Measurements from ENCODE around the gene LCK. TPM values are rescaled to one million over a fixed set of nuclear protein-coding genes. Genes with fewer than 3 reads are reported as not detected.

LCK gene
- polyA plus RNA-seq, 2 donors: 2.3 to 2.4 TPM

- H3K27me3 ChIP-seq (ENCODE audit: control insufficient read depth in 1 of 2, insufficient read depth in 2 of 2, low read length in 2 of 2): no peaks in the 10 kb centered on the region
- 82 to 83% methylated on average over 4 of the region's 4 CpGs for WGBS, 2 donors
- H3K4me1 ChIP-seq (ENCODE audit: control insufficient read depth in 2 of 2, insufficient read depth in 2 of 2, low read length in 1 of 2): peaks cover 2 to 11% of the 10 kb centered on the region in 2 donors
- peak overlapping the region; percentile 12 to 63 for H3K27ac ChIP-seq (ENCODE audit: low read depth in 2 of 2, low read length in 1 of 2)
- H3K36me3 ChIP-seq (ENCODE audit: control insufficient read depth in 2 of 2, insufficient read depth in 2 of 2, low read length in 1 of 2): peaks cover 0 to 14% of the 10 kb centered on the region in 2 donors
- H3K4me3 ChIP-seq (ENCODE audit: low read depth in 1 of 2, low read length in 2 of 2): peak overlapping the region; percentile 11 to 92
- no peaks in the 10 kb centered on the region for H3K9me3 ChIP-seq (ENCODE audit: control insufficient read depth in 2 of 2, insufficient read depth in 1 of 2, low read depth in 1 of 2, low read length in 1 of 2)
Measured at GRCh38 chr1:32220746-32221580, 30.1 kb upstream of the LCK start.

- H3K27ac ChIP-seq (ENCODE audit: low read depth in 2 of 2, low read length in 1 of 2): peak overlapping the region in 1 of 2 donors; percentile 88
- H3K27me3 ChIP-seq (ENCODE audit: control insufficient read depth in 1 of 2, insufficient read depth in 2 of 2, low read length in 2 of 2): no peaks in the 10 kb centered on the region
- H3K4me1 ChIP-seq (ENCODE audit: control insufficient read depth in 2 of 2, insufficient read depth in 2 of 2, low read length in 1 of 2): peaks cover 2 to 11% of the 10 kb centered on the region in 2 donors
- WGBS, 2 donors: 7% methylated on average over 13 of the region's 13 CpGs
- H3K4me3 ChIP-seq (ENCODE audit: low read depth in 1 of 2, low read length in 2 of 2): peak overlapping the region; percentile 85 to 92
- H3K36me3 ChIP-seq (ENCODE audit: control insufficient read depth in 2 of 2, insufficient read depth in 2 of 2, low read length in 1 of 2): peaks cover 0 to 18% of the 10 kb centered on the region in 2 donors
- no peaks in the 10 kb centered on the region for H3K9me3 ChIP-seq (ENCODE audit: control insufficient read depth in 2 of 2, insufficient read depth in 1 of 2, low read depth in 1 of 2, low read length in 1 of 2)
Measured at GRCh38 chr1:32221581-32221979, 29.5 kb upstream of the LCK start.

GRCh38 chr1:32221980-32222755 is 28.9 kb upstream of the LCK start, which contains the start of the genes EIF3I and TMEM234:
Gene EIF3I (plus strand): TSS chr1:32222407. CDS start chr1:32222442, 35 bp downstream.
Gene TMEM234 (minus strand): TSS chr1:32222353. CDS start chr1:32222322, 31 bp downstream.
- Histone ChIP-seq H3K4me3 (ENCODE audit: low read depth in 1 of 2, low read length in 2 of 2) (peak within 1 kb of the TSS; percentile 85 to 92), H3K36me3 (ENCODE audit: control insufficient read depth in 2 of 2, insufficient read depth in 2 of 2, low read length in 1 of 2) (peaks cover 0 to 13% of the 10 kb centered on the region in 2 donors), H3K4me1 (ENCODE audit: control insufficient read depth in 2 of 2, insufficient read depth in 2 of 2, low read length in 1 of 2) (peaks cover 2 to 11% of the 10 kb centered on the region in 2 donors), H3K27me3 (ENCODE audit: control insufficient read depth in 1 of 2, insufficient read depth in 2 of 2, low read length in 2 of 2) (no peaks in the 10 kb centered on the region), H3K27ac (ENCODE audit: low read depth in 2 of 2, low read length in 1 of 2) (peak within 1 kb of the TSS; percentile 87 to 93), H3K9me3 (ENCODE audit: control insufficient read depth in 2 of 2, insufficient read depth in 1 of 2, low read depth in 1 of 2, low read length in 1 of 2) (no peaks in the 10 kb centered on the region)
- 0% methylated on average over 45 to 46 of the region's 46 CpGs for WGBS, 2 donors

GRCh38 chr1:32223683-32224082 is 27.4 kb upstream of the LCK start:
- Histone ChIP-seq H3K36me3 (ENCODE audit: control insufficient read depth in 2 of 2, insufficient read depth in 2 of 2, low read length in 1 of 2) (peaks cover 3 to 20% of the 10 kb centered on the region in 2 donors), H3K4me3 (ENCODE audit: low read depth in 1 of 2, low read length in 2 of 2) (no peak overlapping the region), H3K27me3 (ENCODE audit: control insufficient read depth in 1 of 2, insufficient read depth in 2 of 2, low read length in 2 of 2) (no peaks in the 10 kb centered on the region), H3K9me3 (ENCODE audit: control insufficient read depth in 2 of 2, insufficient read depth in 1 of 2, low read depth in 1 of 2, low read length in 1 of 2) (no peaks in the 10 kb centered on the region), H3K27ac (ENCODE audit: low read depth in 2 of 2, low read length in 1 of 2) (peak overlapping the region in 1 of 2 donors; percentile 15), H3K4me1 (ENCODE audit: control insufficient read depth in 2 of 2, insufficient read depth in 2 of 2, low read length in 1 of 2) (peaks cover 2 to 11% of the 10 kb centered on the region in 2 donors)
- WGBS, 2 donors: 72 to 74% methylated on average over 3 of the region's 3 CpGs

- H3K27ac ChIP-seq (ENCODE audit: low read depth in 2 of 2, low read length in 1 of 2): no peak overlapping the region
- H3K4me1 ChIP-seq (ENCODE audit: control insufficient read depth in 2 of 2, insufficient read depth in 2 of 2, low read length in 1 of 2): peaks cover 2 to 11% of the 10 kb centered on the region in 2 donors
- peaks cover 6 to 23% of the 10 kb centered on the region in 2 donors for H3K36me3 ChIP-seq (ENCODE audit: control insufficient read depth in 2 of 2, insufficient read depth in 2 of 2, low read length in 1 of 2)
- WGBS, 2 donors: 87% methylated on average over 4 of the region's 4 CpGs
- no peaks in the 10 kb centered on the region for H3K9me3 ChIP-seq (ENCODE audit: control insufficient read depth in 2 of 2, insufficient read depth in 1 of 2, low read depth in 1 of 2, low read length in 1 of 2)
- H3K4me3 ChIP-seq (ENCODE audit: low read depth in 1 of 2, low read length in 2 of 2): no peak overlapping the region
- H3K27me3 ChIP-seq (ENCODE audit: control insufficient read depth in 1 of 2, insufficient read depth in 2 of 2, low read length in 2 of 2): no peaks in the 10 kb centered on the region
Measured at GRCh38 chr1:32224285-32224684, 26.8 kb upstream of the LCK start.

GRCh38 chr1:32228771-32229170 is 22.3 kb upstream of the LCK start:
- Histone ChIP-seq H3K4me3 (ENCODE audit: low read depth in 1 of 2, low read length in 2 of 2) (no peak overlapping the region), H3K9me3 (ENCODE audit: control insufficient read depth in 2 of 2, insufficient read depth in 1 of 2, low read depth in 1 of 2, low read length in 1 of 2) (no peaks in the 10 kb centered on the region), H3K4me1 (ENCODE audit: control insufficient read depth in 2 of 2, insufficient read depth in 2 of 2, low read length in 1 of 2) (no peaks in the 10 kb centered on the region), H3K36me3 (ENCODE audit: control insufficient read depth in 2 of 2, insufficient read depth in 2 of 2, low read length in 1 of 2) (peaks cover 11 to 31% of the 10 kb centered on the region in 2 donors), H3K27ac (ENCODE audit: low read depth in 2 of 2, low read length in 1 of 2) (no peak overlapping the region), H3K27me3 (ENCODE audit: control insufficient read depth in 1 of 2, insufficient read depth in 2 of 2, low read length in 2 of 2) (no peaks in the 10 kb centered on the region)
- 78 to 88% methylated on average over 3 of the region's 3 CpGs for WGBS, 2 donors

GRCh38 chr1:32231843-32232432 is 19.1 kb upstream of the LCK start:
- H3K4me1 ChIP-seq (ENCODE audit: control insufficient read depth in 2 of 2, insufficient read depth in 2 of 2, low read length in 1 of 2): peaks cover 0 to 2% of the 10 kb centered on the region in 2 donors
- no peak overlapping the region for H3K27ac ChIP-seq (ENCODE audit: low read depth in 2 of 2, low read length in 1 of 2)
- WGBS, 2 donors: 85 to 87% methylated on average over 5 of the region's 5 CpGs
- H3K9me3 ChIP-seq (ENCODE audit: control insufficient read depth in 2 of 2, insufficient read depth in 1 of 2, low read depth in 1 of 2, low read length in 1 of 2): no peaks in the 10 kb centered on the region
- H3K36me3 ChIP-seq (ENCODE audit: control insufficient read depth in 2 of 2, insufficient read depth in 2 of 2, low read length in 1 of 2): peaks cover 11 to 25% of the 10 kb centered on the region in 2 donors
- no peaks in the 10 kb centered on the region for H3K27me3 ChIP-seq (ENCODE audit: control insufficient read depth in 1 of 2, insufficient read depth in 2 of 2, low read length in 2 of 2)
- H3K4me3 ChIP-seq (ENCODE audit: low read depth in 1 of 2, low read length in 2 of 2): no peak overlapping the region

- H3K36me3 ChIP-seq (ENCODE audit: control insufficient read depth in 2 of 2, insufficient read depth in 2 of 2, low read length in 1 of 2): peaks cover 11 to 25% of the 10 kb centered on the region in 2 donors
- no peaks in the 10 kb centered on the region for H3K9me3 ChIP-seq (ENCODE audit: control insufficient read depth in 2 of 2, insufficient read depth in 1 of 2, low read depth in 1 of 2, low read length in 1 of 2)
- no peak overlapping the region for H3K4me3 ChIP-seq (ENCODE audit: low read depth in 1 of 2, low read length in 2 of 2)
- no peaks in the 10 kb centered on the region for H3K27me3 ChIP-seq (ENCODE audit: control insufficient read depth in 1 of 2, insufficient read depth in 2 of 2, low read length in 2 of 2)
- WGBS, 2 donors: 74 to 82% methylated on average over 8 of the region's 8 CpGs
- H3K4me1 ChIP-seq (ENCODE audit: control insufficient read depth in 2 of 2, insufficient read depth in 2 of 2, low read length in 1 of 2): peaks cover 0 to 2% of the 10 kb centered on the region in 2 donors
- no peak overlapping the region for H3K27ac ChIP-seq (ENCODE audit: low read depth in 2 of 2, low read length in 1 of 2)
Measured at GRCh38 chr1:32232558-32233304, 18.3 kb upstream of the LCK start.

GRCh38 chr1:32234792-32235191 is 16.3 kb upstream of the LCK start:
- H3K36me3 ChIP-seq (ENCODE audit: control insufficient read depth in 2 of 2, insufficient read depth in 2 of 2, low read length in 1 of 2): peaks cover 5 to 13% of the 10 kb centered on the region in 2 donors
- no peak overlapping the region for H3K27ac ChIP-seq (ENCODE audit: low read depth in 2 of 2, low read length in 1 of 2)

More at GRCh38 chr1:32234792-32235191, 16.3 kb upstream of the LCK start:
- H3K4me3 ChIP-seq (ENCODE audit: low read depth in 1 of 2, low read length in 2 of 2): no peak overlapping the region
- H3K27me3 ChIP-seq (ENCODE audit: control insufficient read depth in 1 of 2, insufficient read depth in 2 of 2, low read length in 2 of 2): no peaks in the 10 kb centered on the region
- peaks cover 0 to 3% of the 10 kb centered on the region in 2 donors for H3K4me1 ChIP-seq (ENCODE audit: control insufficient read depth in 2 of 2, insufficient read depth in 2 of 2, low read length in 1 of 2)
- WGBS, 2 donors: 87 to 88% methylated on average over 7 of the region's 7 CpGs
- H3K9me3 ChIP-seq (ENCODE audit: control insufficient read depth in 2 of 2, insufficient read depth in 1 of 2, low read depth in 1 of 2, low read length in 1 of 2): no peaks in the 10 kb centered on the region

Measured in esophagus (tissue), 2 donors.